Fibroblast of mammary gland (primary cell): Measurements from ENCODE around the gene CHMP6.
A peak's percentile ranks its signal among the peaks of the same experiment; 100 is the strongest.

Source experiments
- DNase-seq: peaks from one replicate; pipeline ENCODE4 v3.0.0-alpha.2; 2010; ENCODE audit warnings: low read depth
- H3K4me3 ChIP-seq: 2 replicates; pipeline ENCODE4 v1.5.1; 2011; ENCODE audit warnings: low read depth, mild to moderate bottlenecking, low read length, moderate library complexity; ENCODE audit not compliant: control insufficient read depth
- CTCF ChIP-seq: conservative IDR thresholded peaks from 2 replicates; pipeline ENCODE4 v1.5.1; 2011; ENCODE audit warnings: low read depth, low read length, inconsistent platforms; ENCODE audit not compliant: control insufficient read depth, insufficient read depth

CHMP6 gene

GRCh38 chr17:81000334-81000630, 8.6 kb downstream of the CHMP6 start:
- H3K4me3 ChIP-seq = no peak overlapping the region
- DNase-seq = no peak
- no peak for TF ChIP-seq CTCF

DNA sequence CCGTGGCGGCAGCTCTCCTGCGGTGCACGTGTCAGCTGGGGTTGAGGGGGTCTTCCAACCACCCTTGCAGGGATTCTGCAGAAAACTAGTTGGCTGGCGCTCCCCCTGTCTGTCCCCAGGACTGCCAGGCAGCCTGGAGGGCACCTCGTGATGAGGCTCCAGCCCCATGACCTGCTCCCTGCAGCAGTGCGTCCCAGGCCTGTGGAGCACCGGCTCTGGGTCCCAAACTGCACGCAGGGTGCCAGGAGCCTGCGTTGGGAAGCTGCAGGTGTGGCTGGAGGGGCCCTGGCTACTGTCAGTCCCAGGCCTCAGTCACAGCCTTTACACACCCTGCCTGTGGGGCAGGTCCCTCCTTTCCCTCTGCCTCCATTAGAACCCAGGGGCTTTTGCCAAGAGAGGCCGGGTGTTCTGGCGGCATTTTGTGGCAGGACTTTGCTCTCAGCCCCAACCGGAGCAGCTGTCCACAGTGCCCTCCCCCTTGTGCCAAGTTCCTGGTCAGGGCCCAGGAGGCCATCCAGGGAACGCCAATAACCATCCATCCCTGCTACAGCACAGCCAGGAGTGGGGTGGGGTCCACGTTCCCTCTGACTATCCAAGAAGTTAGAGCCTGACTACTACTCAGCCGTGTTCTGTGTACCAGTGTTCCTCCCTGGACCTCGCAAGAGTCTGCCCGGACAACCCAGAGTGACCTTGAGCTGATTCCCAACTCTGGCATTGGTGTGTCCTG, 9.2 kb downstream of the CHMP6 start:
- no peak for DNase-seq
- H3K4me3 ChIP-seq = no peak overlapping the region
- no peak for TF ChIP-seq CTCF

DNA sequence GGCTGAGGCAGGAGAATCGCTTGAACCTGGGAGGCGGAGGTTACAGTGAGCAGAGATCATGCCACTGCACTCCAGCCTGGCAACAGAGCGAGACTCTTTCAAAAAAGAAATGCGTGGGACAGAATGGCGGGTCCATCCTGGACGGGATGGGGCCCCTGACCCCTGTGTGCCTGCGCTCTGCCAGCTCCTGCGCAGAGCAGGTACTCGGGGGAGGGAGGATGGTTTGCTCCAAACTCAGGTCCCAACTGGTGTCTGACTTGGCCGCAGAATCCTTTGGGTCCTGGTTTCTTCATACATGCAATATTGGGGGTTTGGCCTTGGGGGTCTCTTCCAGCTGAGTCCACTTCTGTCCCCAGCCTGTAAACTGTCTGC, 10.4 kb downstream of the CHMP6 start:
- no peak for DNase-seq
- H3K4me3 ChIP-seq = no peak overlapping the region
- TF ChIP-seq CTCF = no peak

- no peak overlapping the region for H3K4me3 ChIP-seq
- no peak for TF ChIP-seq CTCF
- DNase-seq = peak; percentile 85
Observed at GRCh38 chr17:81002409-81003361, 11.0 kb downstream of the CHMP6 start.

DNA sequence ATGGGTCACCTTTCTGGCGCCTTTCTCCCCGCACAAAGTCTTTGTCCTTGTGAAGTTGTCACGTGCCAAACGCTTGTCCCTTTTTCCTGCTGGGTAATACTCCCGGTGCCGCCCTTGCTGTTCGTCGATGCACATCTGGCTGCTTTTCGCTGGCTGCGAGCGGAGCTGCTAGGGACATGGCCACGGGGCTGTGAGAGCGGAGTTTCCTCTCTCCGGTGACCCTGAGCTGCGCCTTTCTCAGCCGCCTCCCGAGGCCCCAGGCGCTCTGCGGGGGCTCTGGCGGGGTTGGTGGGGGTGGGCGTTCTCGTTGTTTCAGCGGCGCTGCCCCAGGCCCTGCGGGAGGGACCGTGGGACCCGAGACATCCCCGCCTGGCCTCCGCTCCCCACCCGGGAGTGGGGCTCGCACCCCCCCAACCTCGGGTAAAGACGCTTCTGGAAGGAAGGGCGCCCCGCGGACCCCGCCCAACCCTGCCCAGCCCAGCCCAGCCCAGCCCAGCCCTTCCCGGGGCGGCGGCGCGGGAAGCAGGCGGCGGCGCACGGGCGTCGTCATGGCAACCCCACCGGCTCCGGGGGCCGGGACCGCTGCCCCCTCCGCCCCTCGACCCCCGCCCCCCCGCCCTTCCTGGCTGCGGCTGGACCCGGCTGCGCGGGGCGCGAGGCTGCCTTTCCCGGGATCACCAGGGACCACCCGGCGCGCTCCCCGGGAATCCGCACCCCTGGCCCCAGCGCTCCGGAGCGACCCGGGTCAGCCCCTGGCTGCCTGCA, 12.3 kb downstream of the CHMP6 start:
- DNase-seq = no peak
- H3K4me3 ChIP-seq = no peak overlapping the region
- TF ChIP-seq CTCF = no peak

GRCh38 chr17:81006891-81007290, 15.2 kb downstream of the CHMP6 start:
- no peak overlapping the region for H3K4me3 ChIP-seq
- no peak for DNase-seq
- no peak for TF ChIP-seq CTCF
